Stimulated activated CD8-positive, alpha-beta memory T cell treated with anti-CD3 and anti-CD28 coated beads, Interleukin-7, amount 100 ng/mL, for 24 hours (primary cell): ENCODE data around the gene RBM33.

ENCODE experiments used
- DNase-seq: peaks from one replicate; pipeline ENCODE4 v3.0.0-alpha.2; 2020; ENCODE audit warnings: low read depth

The RBM33 gene

GRCh38 chr7:155770241-155770640 is 125.8 kb downstream of the RBM33 start:
- no peak for DNase-seq

- no peak for DNase-seq
Observed at GRCh38 chr7:155773531-155773930, 129.1 kb downstream of the RBM33 start.

- DNase-seq = no peak
Observed at GRCh38 chr7:155774947-155775346, 130.5 kb downstream of the RBM33 start.

- DNase-seq = no peak
Observed at GRCh38 chr7:155775691-155776090, 131.2 kb downstream of the RBM33 start.

- DNase-seq = no peak
Observed at GRCh38 chr7:155776606-155777005, 132.1 kb downstream of the RBM33 start.

GRCh38 chr7:155778349-155778748 is 133.9 kb downstream of the RBM33 start:
- DNase-seq = no peak

- no peak for DNase-seq
Observed at GRCh38 chr7:155780884-155781283, 136.4 kb downstream of the RBM33 start.

- DNase-seq = no peak
Observed at GRCh38 chr7:155781433-155781832, 137.0 kb downstream of the RBM33 start.

GRCh38 chr7:155782466-155782865 is 138.0 kb downstream of the RBM33 start:
- DNase-seq = no peak

- no peak for DNase-seq
Observed at GRCh38 chr7:155785536-155785935, 141.1 kb downstream of the RBM33 start.

GRCh38 chr7:155786491-155786890 is 142.0 kb downstream of the RBM33 start:
- no peak for DNase-seq

- no peak for DNase-seq
Observed at GRCh38 chr7:155787171-155787851, 142.8 kb downstream of the RBM33 start.

- no peak for DNase-seq
Observed at GRCh38 chr7:155788616-155789000, 144.1 kb downstream of the RBM33 start.

GRCh38 chr7:155789001-155789725 is 144.7 kb downstream of the RBM33 start:
- no peak for DNase-seq

GRCh38 chr7:155790666-155791065 is 146.2 kb downstream of the RBM33 start:
- no peak for DNase-seq

- no peak for DNase-seq
Observed at GRCh38 chr7:155791214-155791737, 146.8 kb downstream of the RBM33 start.

GRCh38 chr7:155791836-155792235 is 147.4 kb downstream of the RBM33 start:
- DNase-seq = no peak

- DNase-seq = no peak
Observed at GRCh38 chr7:155792315-155792960, 148.0 kb downstream of the RBM33 start.

- no peak for DNase-seq
Observed at GRCh38 chr7:155792999-155793560, 148.6 kb downstream of the RBM33 start.

GRCh38 chr7:155793720-155794119 is 149.3 kb downstream of the RBM33 start:
- DNase-seq = no peak

GRCh38 chr7:155794196-155794595 is 149.7 kb downstream of the RBM33 start:
- no peak for DNase-seq

GRCh38 chr7:155795401-155795800 is 150.9 kb downstream of the RBM33 start:
- no peak for DNase-seq

- no peak for DNase-seq
Observed at GRCh38 chr7:155795951-155796350, 151.5 kb downstream of the RBM33 start.
